Effector CD8-positive, alpha-beta T cell (primary cell): ENCODE measurements around the gene ATP6V1F.
A peak's percentile ranks its signal among the peaks of the same experiment; 100 is the strongest.

Experiments used
- DNase-seq: peaks from one replicate; lab custom pipeline; 2025; lab: John Stamatoyannopoulos, UW
- total RNA-seq, 4 experiments: gene quantifications; one replicate each; lab custom pipeline; 2026; lab: John Stamatoyannopoulos, UW

Gene ATP6V1F
- 29.0 to 34.4 (median 30.9) reads per million in 4 experiments for total RNA-seq

DNA sequence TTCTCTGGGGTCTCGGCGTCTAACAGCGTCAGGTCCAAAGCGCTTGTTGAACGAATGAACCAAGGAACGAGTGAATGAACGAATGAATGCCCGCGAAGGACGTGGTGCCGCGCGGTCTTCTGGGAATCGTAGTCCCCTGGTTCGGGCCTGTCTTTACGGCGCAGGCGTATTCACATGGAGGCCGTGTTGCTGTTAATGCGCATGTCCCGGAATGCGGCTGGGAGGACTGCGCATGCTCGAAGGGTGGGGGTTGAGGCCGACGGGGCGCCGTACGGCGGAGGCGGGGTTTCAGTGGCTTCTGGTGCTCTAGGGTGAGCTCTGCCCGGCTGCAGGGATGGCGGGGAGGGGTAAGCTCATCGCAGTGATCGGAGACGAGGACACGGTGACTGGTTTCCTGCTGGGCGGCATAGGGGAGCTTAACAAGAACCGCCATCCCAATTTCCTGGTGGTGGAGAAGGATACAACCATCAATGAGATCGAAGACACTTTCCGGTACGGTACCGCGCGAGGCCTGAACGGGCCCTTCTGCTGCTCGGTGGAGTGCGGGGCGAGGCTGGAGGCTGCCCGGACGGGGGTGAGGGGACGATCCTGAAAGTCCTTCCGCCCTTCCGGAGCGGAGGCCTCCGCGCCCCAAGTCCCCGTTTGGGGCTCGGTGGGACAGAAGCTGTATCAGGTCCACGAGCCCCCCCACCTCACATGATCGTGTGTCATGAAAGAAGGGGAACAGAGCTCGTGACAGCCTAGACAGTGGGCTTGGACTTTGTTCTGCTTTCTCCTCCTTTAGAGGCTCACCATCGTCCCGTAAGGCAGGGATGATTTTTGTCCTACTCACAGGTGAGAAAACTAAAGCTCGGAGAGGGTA is at the start of gene ATP6V1F:
Gene ATP6V1F (plus strand): TSS at position 286 of the 862 bp plus-strand sequence. CDS start 49 bp downstream, at position 335.
- DNase-seq, result peak; percentile 99

- DNase-seq, result no peak
Measured at GRCh38 chr7:128814499-128814898, 48.2 kb upstream of the ATP6V1F start.

GRCh38 chr7:128815289-128815942 is 47.2 kb upstream of the ATP6V1F start:
- no peak for DNase-seq

GRCh38 chr7:128818694-128819093 is 44.0 kb upstream of the ATP6V1F start:
- DNase-seq, result no peak

DNA sequence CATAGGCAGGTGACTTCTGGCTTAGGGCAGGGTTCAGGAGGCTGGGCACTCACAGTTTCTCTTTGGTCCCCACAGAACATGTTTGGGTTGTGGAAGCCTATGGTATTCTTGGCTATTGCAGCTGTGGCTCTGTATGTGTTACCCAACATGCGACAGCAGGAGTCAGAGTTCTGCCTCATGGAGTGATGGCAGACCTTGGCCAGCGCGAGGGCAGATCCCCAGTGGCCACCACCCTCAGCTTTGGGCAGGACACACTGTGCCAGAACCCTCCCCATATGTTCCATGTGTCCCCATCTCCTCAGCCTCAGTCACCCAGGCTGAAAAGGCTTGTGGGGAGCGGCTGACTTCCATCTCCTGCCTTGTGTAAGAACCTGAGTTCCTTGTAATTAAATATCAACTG is 40.9 kb upstream of the ATP6V1F start:
- no peak for DNase-seq

DNA sequence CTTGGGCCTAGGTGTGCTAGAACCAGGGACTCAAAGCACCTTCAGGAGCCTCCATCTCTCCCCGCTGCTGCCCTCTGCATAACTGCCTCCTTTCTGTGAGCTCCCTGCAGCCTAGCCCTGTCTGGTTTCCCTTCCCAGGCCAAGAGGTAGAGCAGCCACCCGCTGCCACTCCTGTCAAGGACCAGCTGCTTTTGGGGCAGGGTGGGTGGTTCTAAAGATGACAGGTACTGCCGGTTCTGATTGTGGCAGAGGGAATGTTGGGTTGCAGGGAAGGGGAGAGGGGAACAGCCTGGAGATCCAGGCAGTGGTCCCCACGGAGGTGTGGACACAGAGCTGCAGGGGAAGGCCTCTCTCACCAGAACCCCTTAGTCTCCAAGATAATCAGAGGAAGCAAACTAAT is 36.1 kb upstream of the ATP6V1F start:
- DNase-seq, result no peak

- no peak for DNase-seq
Measured at GRCh38 chr7:128826916-128827247, 35.8 kb upstream of the ATP6V1F start.

DNA sequence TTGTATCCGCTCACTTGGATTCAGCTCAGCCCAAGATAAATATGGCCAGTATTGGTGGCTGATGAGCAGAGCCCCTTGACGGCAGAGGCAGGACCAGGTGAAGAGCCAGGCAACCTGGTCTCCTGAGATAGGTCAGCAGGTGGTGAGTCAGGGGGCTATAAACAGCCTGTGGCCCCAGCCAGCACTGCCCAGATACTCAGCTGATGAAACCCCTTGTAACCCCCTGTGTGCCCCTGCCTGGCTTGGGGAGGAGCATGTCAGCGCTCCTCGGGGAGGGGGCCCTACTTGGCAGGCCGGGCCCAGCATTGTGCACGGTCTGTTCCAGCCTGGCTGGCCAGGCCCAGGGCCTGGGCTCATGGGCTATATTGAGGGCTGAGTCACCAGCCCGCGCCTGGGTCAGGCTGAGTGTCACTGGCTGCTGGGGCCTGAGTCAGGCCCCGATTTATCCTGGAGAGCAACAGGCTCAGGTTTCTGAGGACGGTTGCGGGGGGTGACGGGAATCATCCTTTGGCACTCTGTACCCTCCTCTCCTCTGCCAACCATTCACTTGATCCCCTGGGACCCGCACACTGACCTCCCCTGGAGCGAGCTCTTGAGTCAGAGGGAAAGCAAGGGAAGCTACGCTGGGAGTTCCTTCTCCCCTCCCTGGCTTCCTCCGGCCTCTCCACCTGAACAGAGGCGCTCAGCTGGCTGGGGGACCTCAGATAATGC is 35.3 kb upstream of the ATP6V1F start:
- DNase-seq, result no peak

GRCh38 chr7:128827971-128828711 is 34.5 kb upstream of the ATP6V1F start:
- DNase-seq, result no peak

DNA sequence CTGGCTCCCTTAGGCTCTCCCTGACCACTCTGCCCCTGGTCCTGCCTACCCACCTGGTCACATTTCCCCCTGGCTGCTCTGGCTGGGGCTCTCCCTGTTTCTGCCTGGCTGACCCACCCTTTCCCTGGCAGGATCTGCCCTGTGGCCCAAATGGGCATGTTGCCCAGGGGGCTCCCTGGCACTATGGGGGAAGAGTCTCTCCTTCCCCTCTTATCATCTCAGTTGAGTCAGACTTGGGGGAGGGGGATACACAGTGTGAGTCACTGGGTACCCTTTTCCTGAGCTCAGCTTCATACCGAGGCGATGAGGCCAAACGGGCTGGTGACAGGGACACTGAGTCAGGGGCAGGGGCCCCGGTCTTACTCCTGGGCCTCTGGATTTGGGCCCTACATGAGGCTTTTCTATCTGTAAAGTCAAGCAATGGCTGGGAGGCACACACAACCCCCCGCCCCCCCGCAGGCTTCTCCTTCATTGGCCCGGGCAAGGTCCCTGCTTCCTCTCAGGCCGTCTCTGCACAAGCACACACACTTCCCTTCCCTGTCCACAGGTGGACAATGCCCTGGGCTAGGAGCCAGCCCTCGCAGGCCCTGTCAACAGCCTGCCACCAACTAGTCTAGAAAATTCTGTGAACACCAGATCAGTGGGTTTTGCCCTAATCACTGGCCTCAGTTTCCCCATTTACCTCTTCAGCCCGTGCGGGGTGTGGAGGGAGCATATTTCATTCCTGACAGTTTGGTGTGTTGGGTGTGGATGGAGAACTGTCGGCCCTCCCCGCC is 33.1 kb upstream of the ATP6V1F start:
- DNase-seq, result no peak

DNA sequence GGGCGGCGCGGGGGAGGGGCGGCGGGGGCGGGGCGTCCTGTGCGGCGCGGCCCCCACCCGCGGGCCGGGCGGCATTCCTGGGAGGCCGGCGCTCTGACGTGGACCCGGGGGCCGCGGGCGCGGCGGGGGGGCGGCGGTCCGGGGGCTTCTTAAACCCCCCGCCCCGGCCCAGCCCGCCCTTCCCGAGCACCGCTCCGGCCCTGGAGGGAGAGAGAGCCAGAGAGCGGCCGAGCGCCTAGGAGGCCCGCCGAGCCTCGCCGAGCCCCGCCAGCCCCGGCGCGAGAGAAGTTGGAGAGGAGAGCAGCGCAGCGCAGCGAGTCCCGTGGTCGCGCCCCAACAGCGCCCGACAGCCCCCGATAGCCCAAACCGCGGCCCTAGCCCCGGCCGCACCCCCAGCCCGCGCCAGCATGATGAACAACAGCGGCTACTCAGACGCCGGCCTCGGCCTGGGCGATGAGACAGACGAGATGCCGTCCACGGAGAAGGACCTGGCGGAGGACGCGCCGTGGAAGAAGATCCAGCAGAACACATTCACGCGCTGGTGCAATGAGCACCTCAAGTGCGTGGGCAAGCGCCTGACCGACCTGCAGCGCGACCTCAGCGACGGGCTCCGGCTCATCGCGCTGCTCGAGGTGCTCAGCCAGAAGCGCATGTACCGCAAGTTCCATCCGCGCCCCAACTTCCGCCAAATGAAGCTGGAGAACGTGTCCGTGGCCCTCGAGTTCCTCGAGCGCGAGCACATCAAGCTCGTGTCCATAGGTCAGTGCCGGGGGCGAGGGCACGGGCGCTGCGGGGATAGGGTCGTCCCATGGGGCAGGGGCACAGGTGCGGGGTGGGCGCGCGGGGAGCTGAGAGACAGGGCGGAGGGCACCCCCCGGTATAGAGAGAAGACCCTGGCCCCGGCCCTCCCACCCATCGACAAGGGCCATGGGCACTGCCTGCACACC is 32.2 kb upstream of the ATP6V1F start, which contains the start of gene FLNC:
Gene FLNC (plus strand): TSS at position 176 of the 947 bp plus-strand sequence. CDS start 232 bp downstream, at position 408.
- DNase-seq, result no peak

GRCh38 chr7:128831178-128831993 is 31.3 kb upstream of the ATP6V1F start:
- no peak for DNase-seq

- no peak for DNase-seq
Measured at GRCh38 chr7:128831994-128832879, 30.4 kb upstream of the ATP6V1F start.

DNA sequence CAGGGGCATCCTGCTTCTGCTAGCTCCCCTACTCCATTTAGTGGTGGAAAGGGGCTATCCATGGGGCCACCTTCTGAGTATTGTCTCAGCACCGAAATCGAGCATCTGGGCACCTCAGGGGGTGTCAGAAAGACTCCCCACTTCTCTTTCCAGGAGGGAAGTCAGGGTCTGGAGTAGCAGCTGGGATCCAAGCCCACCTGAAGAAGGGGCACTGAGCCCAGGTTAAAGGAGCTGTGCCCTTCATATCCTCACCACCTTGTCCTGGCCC is 29.8 kb upstream of the ATP6V1F start:
- no peak for DNase-seq

DNA sequence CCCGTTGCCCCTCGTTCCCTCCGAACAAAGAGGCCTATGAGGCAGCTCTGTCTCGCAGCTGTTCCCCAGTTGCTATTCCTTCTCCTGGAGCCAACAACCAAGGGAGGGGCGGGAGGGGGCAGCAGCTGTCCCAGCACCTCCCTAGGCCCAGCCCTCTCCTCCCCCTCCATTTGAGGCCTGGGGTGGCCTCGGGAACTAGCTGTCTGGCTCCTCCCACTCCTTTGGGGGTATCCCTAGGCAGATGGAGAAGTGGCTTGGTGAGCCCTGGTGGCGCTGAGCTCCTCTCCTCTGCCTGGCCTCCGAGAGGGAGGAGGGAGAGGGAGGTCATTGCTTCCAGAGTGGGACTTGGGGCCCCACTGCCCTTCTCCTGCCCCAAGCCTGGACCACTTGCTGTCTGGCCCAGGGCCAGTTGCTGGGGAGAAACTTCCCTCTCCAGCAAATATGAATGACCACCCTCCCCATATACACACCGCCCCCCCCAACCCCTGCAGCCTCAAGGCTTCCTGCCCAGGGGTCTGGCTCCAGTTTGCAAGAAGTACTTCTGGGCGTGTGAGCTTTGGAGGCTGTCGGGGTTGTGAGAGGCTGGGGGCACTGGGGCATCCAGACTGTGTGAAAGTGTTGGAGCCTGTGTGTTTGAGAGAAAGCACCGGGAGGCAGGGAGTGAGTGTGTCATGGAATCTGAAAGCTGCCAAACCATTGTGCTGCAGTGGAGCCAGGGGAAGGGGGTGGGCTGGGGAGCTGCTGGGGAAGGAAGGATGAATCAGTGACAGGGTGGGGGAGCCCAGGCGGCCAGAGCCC is 29.3 kb upstream of the ATP6V1F start:
- no peak for DNase-seq

DNA sequence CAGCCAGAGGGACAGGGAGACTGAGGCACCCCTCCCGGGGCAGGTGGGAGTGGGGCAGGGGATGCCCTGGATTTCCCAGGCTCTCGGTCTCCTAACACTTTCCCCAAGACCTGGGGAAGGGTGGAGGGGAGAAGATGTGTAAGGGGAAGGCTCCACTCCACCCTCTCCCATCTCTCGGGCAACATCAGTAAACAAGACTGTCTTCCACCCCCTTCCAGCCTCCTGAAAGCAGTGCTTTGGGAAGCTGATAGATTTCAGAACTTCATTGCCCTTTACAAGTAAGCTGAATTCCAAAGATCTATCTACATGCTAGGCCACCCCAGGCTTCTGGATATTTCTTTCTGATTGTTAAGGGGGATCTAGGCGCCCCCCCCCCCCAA is 28.7 kb upstream of the ATP6V1F start:
- no peak for DNase-seq

DNA sequence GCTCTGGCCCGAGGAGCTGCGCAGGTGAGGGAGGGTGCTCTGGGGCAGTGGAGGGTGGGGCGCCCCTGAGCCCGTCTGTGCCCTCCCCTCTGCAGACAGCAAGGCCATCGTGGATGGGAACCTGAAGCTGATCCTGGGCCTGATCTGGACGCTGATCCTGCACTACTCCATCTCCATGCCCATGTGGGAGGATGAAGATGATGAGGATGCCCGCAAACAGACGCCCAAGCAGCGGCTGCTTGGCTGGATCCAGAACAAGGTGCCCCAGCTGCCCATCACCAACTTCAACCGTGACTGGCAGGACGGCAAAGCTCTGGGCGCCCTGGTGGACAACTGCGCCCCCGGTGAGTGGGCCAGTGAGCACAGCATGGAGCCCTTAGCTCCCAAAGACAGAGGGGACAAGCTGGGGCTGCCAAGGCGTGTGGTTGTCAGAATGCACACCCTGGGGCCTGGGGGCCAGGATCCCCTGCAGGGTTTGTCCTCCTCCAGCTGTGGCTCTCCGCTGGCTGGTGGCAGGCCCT is 27.4 kb upstream of the ATP6V1F start:
- no peak for DNase-seq
